K562 (cell line): ENCODE measurements around the gene SLC9A3. TPM values are rescaled to one million over a fixed set of nuclear protein-coding genes. Genes with fewer than 3 reads are reported as not detected.

Experiments used
- ATAC-seq: fragments of 200-7000 bp; cut with Tn5 transposase; 3 replicates; pipeline ENCODE4 v1.9.1; 2020; ENCODE audit warnings: moderate library complexity
- BruUV-seq: library from RNA; stranded (reverse); fragments of 400-500 nt; replicated peaks from 2 replicates; lab custom pipeline; 2021; lab: Mats Ljungman, UMichigan
- CTCF ChIA-PET: fragments of 300-600 bp; formaldehyde crosslinking; extraction: SDS; loops from one replicate; lab custom pipeline; 2021; ENCODE audit warnings: low intra/inter-chr PET ratio; lab: Yijun Ruan, JAX
- POLR2A ChIA-PET: fragments of 300-600, 350-650 bp; sonication (Branson Sonifier 250); formaldehyde crosslinking; extraction: SDS; loops from one replicate; lab custom pipeline; 2021; ENCODE audit warnings: antibody characterized with exemption, inconsistent platforms; lab: Yijun Ruan, JAX
- DNase-seq, 4 experiments: peaks; one replicate each; pipeline versions ENCODE4 v3.0.0 to v3.0.0-alpha.2; 2011 to 2018; ENCODE audit warnings: low spot score in 3 of 4, mixed read lengths in 3 of 4; ENCODE audit errors: extremely low read depth in 1 of 4
- FAIRE-seq: peaks from 2 replicates; lab custom pipeline; 2011; peaks lifted over from hg19 to GRCh38; lab: Jason Lieb, UNC
- H2AFZ ChIP-seq: 2 replicates; pipeline ENCODE4 v1.6.0; 2011; ENCODE audit warnings: low read depth, low read length, control low read depth, inconsistent platforms
- H3K27ac ChIP-seq: fragments of 200-600 bp; 3 replicates; pipeline ENCODE4 v1.8.0; 2011; ENCODE audit warnings: low read depth, mild to moderate bottlenecking, control low read depth, inconsistent platforms, low read length, moderate library complexity, mixed read lengths; ENCODE audit errors: extremely low read depth
- H3K27me3 ChIP-seq, 2 experiments: fragments of 300-600 bp in 1 of 2; 2 replicates in 1 of 2; 3 replicates in 1 of 2; pipeline versions ENCODE4 v1.6.0 to v1.8.0; 2011; ENCODE audit warnings: inconsistent platforms in 2 of 2, low read length in 2 of 2, mild to moderate bottlenecking in 1 of 2, mixed read lengths in 1 of 2, moderate library complexity in 1 of 2; ENCODE audit not compliant: control insufficient read depth in 2 of 2, insufficient read depth in 2 of 2
- H3K36me3 ChIP-seq: fragments of 300-600 bp; 3 replicates; pipeline ENCODE4 v1.8.0; 2011; ENCODE audit warnings: mild to moderate bottlenecking, low read length, inconsistent platforms; ENCODE audit not compliant: control insufficient read depth, insufficient read depth
- H3K4me1 ChIP-seq, 2 experiments: fragments of 200-600 bp in 1 of 2; replicated peaks in 1 of 2; 2 replicates in 1 of 2; 3 replicates in 1 of 2; pipeline versions ENCODE4 v1.5.1 to v1.8.0; 2011; ENCODE audit warnings: inconsistent platforms in 2 of 2, low read length in 2 of 2, mild to moderate bottlenecking in 1 of 2, mixed read lengths in 1 of 2, moderate library complexity in 1 of 2; ENCODE audit not compliant: control insufficient read depth in 2 of 2, insufficient read depth in 2 of 2
- H3K4me2 ChIP-seq: 2 replicates; pipeline ENCODE4 v1.6.1; 2011; ENCODE audit warnings: low read length, control low read depth, inconsistent platforms, mixed read lengths; ENCODE audit not compliant: insufficient read depth
- H3K4me3 ChIP-seq: fragments of 200-600 bp; sonication (generic), shearing (Covaris generic); 2 replicates; pipeline ENCODE4 v1.5.1; 2016; ENCODE audit warnings: control low read depth, inconsistent platforms
- H3K79me2 ChIP-seq: fragments of 200-600 bp; 3 replicates; pipeline ENCODE4 v1.8.0; 2011; ENCODE audit warnings: low read length, inconsistent platforms; ENCODE audit not compliant: control insufficient read depth, insufficient read depth
- H3K9ac ChIP-seq, 2 experiments: 2 replicates each; pipeline versions ENCODE4 v1.6.0 to v1.6.1; 2011; ENCODE audit warnings: low read depth in 2 of 2, low read length in 2 of 2, control low read depth in 1 of 2, inconsistent platforms in 1 of 2, mild to moderate bottlenecking in 1 of 2, mixed read lengths in 1 of 2; ENCODE audit not compliant: insufficient read depth in 1 of 2
- H3K9me1 ChIP-seq: one replicate; pipeline ENCODE4 v1.6.0; 2011; ENCODE audit warnings: inconsistent platforms, mild to moderate bottlenecking, low read length, moderate library complexity; ENCODE audit not compliant: control insufficient read depth, insufficient read depth
- H3K9me3 ChIP-seq: replicated peaks from 2 replicates; pipeline ENCODE4 v1.5.1; 2011; ENCODE audit warnings: low read depth, low read length, inconsistent platforms; ENCODE audit not compliant: control insufficient read depth, insufficient read depth
- H4K20me1 ChIP-seq: replicated peaks from 2 replicates; pipeline ENCODE4 v1.6.1; 2011; ENCODE audit warnings: low read length, inconsistent platforms, mixed read lengths; ENCODE audit not compliant: control insufficient read depth, insufficient read depth
- KDM4B ChIP-seq, 2 experiments: fragments of 450-650 bp in 1 of 2; sonication (generic) in 1 of 2; IDR thresholded peaks; 2 replicates each; pipeline ENCODE4 v1.6.1; 2016 to 2017; ENCODE audit warnings: borderline replicate concordance in 2 of 2, antibody characterized with exemption in 1 of 2, low read depth in 1 of 2, mild to moderate bottlenecking in 1 of 2
- LEF1 ChIP-seq: fragments of 450-650 bp; IDR thresholded peaks from 2 replicates; pipeline ENCODE4 v1.6.1; 2016; ENCODE audit warnings: mild to moderate bottlenecking
- MECOM ChIP-seq: fragments of 250-450 bp; sonication (Bioruptor Pico); IDR thresholded peaks from 2 replicates; pipeline ENCODE4 v1.8.0; 2022; ENCODE audit warnings: inconsistent platforms
- NFIC ChIP-seq: fragments of 450-650 bp; IDR thresholded peaks from 2 replicates; pipeline ENCODE4 v1.6.1; 2017; ENCODE audit warnings: mild to moderate bottlenecking, inconsistent platforms
- NRF1 ChIP-seq, 2 experiments: fragments of 450-650 bp; IDR thresholded peaks in 1 of 2; conservative IDR thresholded peaks in 1 of 2; 2 replicates each; pipeline ENCODE4 v1.6.1; 2014; ENCODE audit warnings: mild to moderate bottlenecking in 2 of 2
- POLR2AphosphoS5 ChIP-seq: IDR thresholded peaks from 2 replicates; pipeline ENCODE4 v1.6.1; 2011; ENCODE audit warnings: mild to moderate bottlenecking, low read depth, low read length, moderate library complexity; ENCODE audit not compliant: control insufficient read depth, insufficient read depth
- POLR2H ChIP-seq: IDR thresholded peaks from 2 replicates; pipeline ENCODE4 v1.6.1; 2016; ENCODE audit warnings: missing genetic modification characterization, low read depth, mild to moderate bottlenecking, control low read depth, missing compliant biosample characterization, moderate library complexity
- SREBF2 ChIP-seq: sonication (generic); formaldehyde crosslinking; IDR thresholded peaks from 2 replicates; pipeline ENCODE4 v1.4.0; 2020; ENCODE audit warnings: mild to moderate bottlenecking, missing genetic modification reagents
- ZBTB17 ChIP-seq: fragments of 450-650 bp; formaldehyde crosslinking; IDR thresholded peaks from 2 replicates; pipeline ENCODE4 v1.4.0; 2020; ENCODE audit warnings: mild to moderate bottlenecking
- ZNF318 ChIP-seq, 2 experiments: fragments of 450-650 bp; IDR thresholded peaks; 2 replicates each; pipeline ENCODE4 v1.6.1; 2016; ENCODE audit warnings: mild to moderate bottlenecking in 2 of 2, borderline replicate concordance in 1 of 2, low read depth in 1 of 2, moderate library complexity in 1 of 2
- ZNF431 ChIP-seq: sonication (generic); formaldehyde crosslinking; IDR thresholded peaks from 2 replicates; pipeline ENCODE4 v1.8.0; 2022; ENCODE audit warnings: mild to moderate bottlenecking, missing genetic modification reagents
- whole genome bisulfite sequencing: fragments of 100-300 bp; shearing (Covaris generic); methylation state at CpG from one replicate; pipeline ENCODE4 v1.1.6; 2016; ENCODE audit warnings: low coverage, mixed read lengths; ENCODE audit not compliant: insufficient coverage; ENCODE audit errors: missing lambda C conversion rate; 5-methylcytosine and 5-hydroxymethylcytosine counted together
- in situ Hi-C: fragments of 300-500 bp; cut with MboI; formaldehyde crosslinking; loops from 4 replicates; pipeline ENCODE4 v1.15.0; 2018; ENCODE audit warnings: inconsistent platforms, mixed read lengths
- intact Hi-C: fragments of 100-400 bp; cut with micrococcal nuclease; formaldehyde crosslinking; loops from 2 replicates; pipeline ENCODE4 v1.14.2; 2022
- polyA plus RNA-seq, 8 experiments: library from polyadenylated mRNA; depleted of rRNA in 4 of 8; stranded (reverse) in 5 of 8; unstranded in 3 of 8; fragments of >200 nt; fragmentation: Nextera tagmentation in 2 of 8; fragmentation: Illumina TruSeq in 1 of 8; extraction: Ambion mirVana in 2 of 8; extraction: Trizol in 1 of 8; gene quantifications; 2 replicates each; pipeline versions ENCODE4 v1.2.1 to v1.2.3, GENCODE V29; 2011 to 2014; ENCODE audit warnings: inconsistent platforms in 1 of 8, missing spikeins in 1 of 8
- total RNA-seq, 7 experiments: library from RNA; depleted of rRNA in 6 of 7; stranded (reverse); fragments of >200 nt in 6 of 7; fragmentation: Illumina TruSeq in 2 of 7; extraction: Trizol in 2 of 7; gene quantifications; 2 replicates each; pipeline versions ENCODE4 v1.2.1 to v1.2.3, GENCODE V29; 2011 to 2021; ENCODE audit warnings: low replicate concordance in 1 of 7
- TF ChIP-seq, protein P1 (sequence below): fragments of 450-650 bp; IDR thresholded peaks from 2 replicates; pipeline ENCODE4 v1.6.1; 2016; ENCODE audit warnings: low read depth, mild to moderate bottlenecking, moderate library complexity
- TF ChIP-seq, protein P2 (sequence below): fragments of 250-450 bp; sonication (Bioruptor Pico); IDR thresholded peaks from 2 replicates; pipeline ENCODE4 v1.8.0; 2021; ENCODE audit warnings: moderate library complexity, mild to moderate bottlenecking, inconsistent platforms

Gene SLC9A3
- total and polyA plus RNA-seq, 9 of the 15 experiments (the other 6 are each of a cell fraction or from before 2014, with no cell fraction given), result 1.5 to 5.8 (median 3.7) TPM; not detected in 2

GRCh38 chr5:561408-561807 lies 37.2 kb upstream of the SLC9A3 start (continued):
- TF ChIP-seq LEF1 (no peak), ZBTB17 (CRISPR knock-in tag) (no peak), POLR2H (tag) (no peak), ZNF431 (CRISPR knock-in tag) (no peak)
- TF ChIP-seq, protein P1, sequence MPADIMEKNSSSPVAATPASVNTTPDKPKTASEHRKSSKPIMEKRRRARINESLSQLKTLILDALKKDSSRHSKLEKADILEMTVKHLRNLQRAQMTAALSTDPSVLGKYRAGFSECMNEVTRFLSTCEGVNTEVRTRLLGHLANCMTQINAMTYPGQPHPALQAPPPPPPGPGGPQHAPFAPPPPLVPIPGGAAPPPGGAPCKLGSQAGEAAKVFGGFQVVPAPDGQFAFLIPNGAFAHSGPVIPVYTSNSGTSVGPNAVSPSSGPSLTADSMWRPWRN, result no peak

DNA sequence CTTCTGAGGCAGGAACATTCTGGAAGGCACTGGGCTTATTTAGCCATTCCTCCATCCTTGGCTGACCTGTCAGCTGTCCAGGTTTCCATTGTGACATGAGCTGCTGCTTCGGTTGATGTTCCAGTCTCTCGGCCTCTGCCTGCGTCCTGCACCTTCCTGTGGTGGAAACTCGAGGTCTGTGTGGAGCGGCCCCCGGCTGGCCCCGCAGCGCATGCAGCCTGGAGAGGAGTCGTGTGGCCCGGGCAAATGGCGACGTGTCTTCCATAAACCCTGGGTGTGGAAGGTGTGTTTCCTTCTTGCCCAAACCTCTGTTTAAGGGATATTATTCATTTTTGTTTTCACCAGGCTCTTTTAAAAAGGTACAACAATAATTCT lies 36.5 kb upstream of the SLC9A3 start:
- Histone ChIP-seq H4K20me1 (peaks cover 9% of the 10 kb centered on the region; the same call in 1 of the 2 replicates), H2AFZ (no peak overlapping the region), H3K4me3 (no peak overlapping the region), H3K4me2 (no peak overlapping the region), H3K27me3 (peaks cover 16 to 56% of the 10 kb centered on the region in 2 experiments; a peak in 4 of 5 replicates), H3K36me3 (no peaks in the 10 kb centered on the region), H3K27ac (no peak overlapping the region), H3K9me3 (no peaks in the 10 kb centered on the region), H3K9me1 (no peaks in the 10 kb centered on the region), H3K79me2 (no peaks in the 10 kb centered on the region), H3K4me1 (peaks cover 0 to 17% of the 10 kb centered on the region in 2 experiments; a peak in 3 of 5 replicates), H3K9ac (no peak overlapping the region)
- ChIA-PET CTCF (no interaction called here), POLR2A (interaction anchor here (1.2 to 1.3 kb wide), 2 partner anchors 11 to 19 kb away, joined by 3 to 4 read pairs; no protein-coding TSS in a partner anchor)
- in situ Hi-C loops, result no loop called here
- DNase-seq (no peak), ATAC-seq (no peak), FAIRE-seq (no peak)
- no TSS peak for BruUV-seq
- 2% methylated on average over 12 of the region's 12 CpGs for WGBS
- intact Hi-C loops, result no loop called here
- no peak for TF ChIP-seq KDM4B (IDR thresholded peaks at IDR 0.05; ENCODE audit: borderline replicate concordance in 2 of 2, low read depth in 1 of 2)
- no peak for TF ChIP-seq NRF1 (conservative IDR thresholded peaks at IDR 0.05 in 1 of 2, IDR thresholded peaks at IDR 0.05 in 1 of 2)
- TF ChIP-seq ZNF318 (IDR thresholded peaks at IDR 0.05; ENCODE audit: borderline replicate concordance in 1 of 2, low read depth in 1 of 2), result no peak
- TF ChIP-seq POLR2AphosphoS5, result no peak
- no peak for TF ChIP-seq SREBF2 (CRISPR knock-in tag)
- TF ChIP-seq ZBTB17 (CRISPR knock-in tag), result no peak
- no peak for TF ChIP-seq NFIC
- TF ChIP-seq, protein P2, sequence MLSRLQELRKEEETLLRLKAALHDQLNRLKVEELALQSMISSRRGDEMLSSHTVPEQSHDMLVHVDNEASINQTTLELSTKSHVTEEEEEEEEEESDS, result no peak
- no peak for TF ChIP-seq MECOM (CRISPR knock-in tag)
